ENCODE results near the gene IFNK. TPM values are rescaled to one million over a fixed set of nuclear protein-coding genes. Genes with fewer than 3 reads are reported as not detected.

Gene IFNK
- total RNA-seq, 1 experiment from 2014 or later = not detected

DNA sequence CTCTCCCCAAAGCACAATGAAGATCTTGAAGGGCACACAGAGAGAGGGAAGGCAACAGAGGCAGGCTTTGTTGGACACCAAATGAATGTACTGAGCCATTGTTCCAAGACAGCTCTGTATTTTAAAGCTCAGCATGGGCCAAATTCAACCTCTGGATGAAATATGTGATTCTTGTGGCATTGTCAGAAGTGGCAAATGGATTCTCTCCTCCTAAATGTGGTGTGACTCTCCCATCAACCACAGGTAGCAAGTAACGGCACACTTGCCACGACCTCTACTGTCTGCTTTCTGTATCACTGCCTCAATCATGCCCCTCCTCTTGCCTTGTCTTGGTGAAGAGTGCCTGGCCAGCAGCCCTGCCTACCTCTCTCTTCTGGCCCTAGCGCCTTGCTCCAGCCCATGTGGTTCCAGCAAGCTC lies 11.6 kb downstream of the IFNK start:
- Histone ChIP-seq H3K27ac (no peak overlapping the region), H3K9me3 (ENCODE audit: insufficient read depth, low read depth) (no peaks in the 10 kb centered on the region), H3K27me3 (ENCODE audit: insufficient read depth, low read depth) (no peaks in the 10 kb centered on the region), H3K36me3 (ENCODE audit: low read depth) (no peaks in the 10 kb centered on the region), H3K4me1 (replicated peaks; ENCODE audit: insufficient read depth) (peaks cover 27% of the 10 kb centered on the region), H3K9me2 (ENCODE audit: insufficient read depth) (no peaks in the 10 kb centered on the region), H3F3A (ENCODE audit: insufficient read depth, low read depth) (peaks cover 12% of the 10 kb centered on the region), H3K4me2 (no peak overlapping the region), H3K4me3 (no peak overlapping the region), H3K79me2 (ENCODE audit: low read depth) (no peaks in the 10 kb centered on the region), H2AFZ (no peak overlapping the region), H4K20me1 (ENCODE audit: insufficient read depth) (no peaks in the 10 kb centered on the region)
- no peak for DNase-seq
- no TSS peak for BruUV-seq (replicated peaks)
- no peak for TF ChIP-seq CTCF (conservative IDR thresholded peaks at IDR 0.05)
- no peak for TF ChIP-seq EZH2 (IDR thresholded peaks at IDR 0.05; ENCODE audit: low read depth)
- CTCF ChIA-PET = no interaction called here
- POLR2A ChIA-PET (ENCODE audit: unreplicated experiment) = no interaction called here
- intact Hi-C loops (cut with micrococcal nuclease; ENCODE audit: unreplicated experiment) = no loop called here

DNA sequence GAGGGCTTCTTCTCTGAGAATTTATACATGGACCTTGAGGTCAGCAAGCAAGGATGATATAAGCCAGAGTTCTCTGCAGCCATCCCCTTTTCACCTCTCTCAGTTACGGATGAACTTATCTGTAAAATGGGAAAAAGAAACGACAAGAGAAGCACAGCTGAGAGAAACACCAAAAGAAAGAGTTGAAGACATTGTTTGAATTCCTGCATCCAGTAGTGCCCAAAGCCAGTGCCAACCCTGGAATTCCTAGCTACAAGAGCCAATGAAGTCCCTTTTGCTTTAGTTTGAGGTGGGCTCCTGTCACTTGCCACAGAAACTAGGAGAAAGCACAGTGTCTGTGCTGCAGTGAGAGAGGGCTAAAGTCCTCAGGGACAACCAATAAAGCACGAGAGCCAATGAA lies 12.1 kb downstream of the IFNK start:
- H3K27me3 ChIP-seq (ENCODE audit: insufficient read depth, low read depth) = no peaks in the 10 kb centered on the region
- H3K36me3 ChIP-seq (ENCODE audit: low read depth) = no peaks in the 10 kb centered on the region
- intact Hi-C loops (cut with micrococcal nuclease; ENCODE audit: unreplicated experiment) = no loop called here
- H3K9me3 ChIP-seq (ENCODE audit: insufficient read depth, low read depth) = no peaks in the 10 kb centered on the region
- H4K20me1 ChIP-seq (ENCODE audit: insufficient read depth) = no peaks in the 10 kb centered on the region
- CTCF ChIA-PET = no interaction called here
- POLR2A ChIA-PET (ENCODE audit: unreplicated experiment) = no interaction called here
- peaks cover 13% of the 10 kb centered on the region for H3F3A ChIP-seq (ENCODE audit: insufficient read depth, low read depth)
- TF ChIP-seq CTCF (conservative IDR thresholded peaks at IDR 0.05) = no peak
- TF ChIP-seq EZH2 (IDR thresholded peaks at IDR 0.05; ENCODE audit: low read depth) = no peak
- no peak for DNase-seq
- H3K9me2 ChIP-seq (ENCODE audit: insufficient read depth) = no peaks in the 10 kb centered on the region
- H2AFZ ChIP-seq = no peak overlapping the region
- H3K4me2 ChIP-seq = no peak overlapping the region
- peaks cover 32% of the 10 kb centered on the region for H3K4me1 ChIP-seq (replicated peaks; ENCODE audit: insufficient read depth)
- BruUV-seq (replicated peaks) = no TSS peak
- H3K4me3 ChIP-seq = no peak overlapping the region
- H3K27ac ChIP-seq = no peak overlapping the region
- H3K79me2 ChIP-seq (ENCODE audit: low read depth) = no peaks in the 10 kb centered on the region

DNA sequence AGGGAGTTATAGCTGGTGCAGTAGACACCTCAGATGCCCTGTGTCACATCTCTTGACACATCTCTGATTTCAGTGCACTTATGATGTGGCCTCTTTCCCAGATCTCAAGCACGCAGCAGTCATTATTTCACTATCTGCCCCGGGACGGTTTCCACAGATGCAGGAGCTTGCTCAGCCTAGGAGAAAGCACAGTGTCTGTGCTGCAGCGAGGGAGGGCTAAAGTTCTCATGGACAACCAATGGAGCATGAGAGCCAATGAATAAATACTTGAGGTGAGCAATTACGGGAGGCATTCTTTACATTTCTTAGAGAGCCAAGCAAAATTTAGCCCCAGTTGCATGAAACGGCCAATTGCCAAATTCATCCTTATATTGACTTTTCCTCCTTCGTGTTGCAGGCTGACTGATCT lies 12.9 kb downstream of the IFNK start:
- Histone ChIP-seq H3K27ac (no peak overlapping the region), H3K4me3 (no peak overlapping the region), H3F3A (ENCODE audit: insufficient read depth, low read depth) (peaks cover 13% of the 10 kb centered on the region), H3K4me2 (no peak overlapping the region), H2AFZ (no peak overlapping the region), H4K20me1 (ENCODE audit: insufficient read depth) (no peaks in the 10 kb centered on the region), H3K9me3 (ENCODE audit: insufficient read depth, low read depth) (no peaks in the 10 kb centered on the region), H3K27me3 (ENCODE audit: insufficient read depth, low read depth) (no peaks in the 10 kb centered on the region), H3K36me3 (ENCODE audit: low read depth) (no peaks in the 10 kb centered on the region), H3K79me2 (ENCODE audit: low read depth) (no peaks in the 10 kb centered on the region), H3K4me1 (replicated peaks; ENCODE audit: insufficient read depth) (peaks cover 32% of the 10 kb centered on the region), H3K9me2 (ENCODE audit: insufficient read depth) (no peaks in the 10 kb centered on the region)
- intact Hi-C loops (cut with micrococcal nuclease; ENCODE audit: unreplicated experiment) = no loop called here
- no peak for DNase-seq
- ChIA-PET POLR2A (ENCODE audit: unreplicated experiment) (no interaction called here), CTCF (no interaction called here)
- no TSS peak for BruUV-seq (replicated peaks)
- TF ChIP-seq EZH2 (IDR thresholded peaks at IDR 0.05; ENCODE audit: low read depth) (no peak), CTCF (conservative IDR thresholded peaks at IDR 0.05) (no peak)

Measured in PC-9 (cell line).